Activated CD8-positive, alpha-beta memory T cell treated with anti-CD3 and anti-CD28 coated beads, Interleukin-2, amount 50 U/mL, for 24 hours (primary cell): ENCODE data around the gene TPGS1.

Experiments used
- DNase-seq: peaks from one replicate; pipeline ENCODE4 v3.0.0-alpha.2; 2020; ENCODE audit errors: extremely low read depth

TPGS1 gene, protein sequence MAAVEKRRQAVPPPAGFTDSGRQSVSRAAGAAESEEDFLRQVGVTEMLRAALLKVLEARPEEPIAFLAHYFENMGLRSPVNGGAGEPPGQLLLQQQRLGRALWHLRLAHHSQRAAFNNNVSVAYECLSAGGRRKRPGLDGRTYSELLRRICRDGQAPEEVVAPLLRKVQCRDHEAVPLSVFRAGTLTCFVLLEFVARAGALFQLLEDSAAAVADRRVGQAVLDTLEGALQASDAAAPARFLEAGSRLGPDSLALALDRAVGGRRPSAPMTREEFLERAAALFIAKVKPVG

DNA sequence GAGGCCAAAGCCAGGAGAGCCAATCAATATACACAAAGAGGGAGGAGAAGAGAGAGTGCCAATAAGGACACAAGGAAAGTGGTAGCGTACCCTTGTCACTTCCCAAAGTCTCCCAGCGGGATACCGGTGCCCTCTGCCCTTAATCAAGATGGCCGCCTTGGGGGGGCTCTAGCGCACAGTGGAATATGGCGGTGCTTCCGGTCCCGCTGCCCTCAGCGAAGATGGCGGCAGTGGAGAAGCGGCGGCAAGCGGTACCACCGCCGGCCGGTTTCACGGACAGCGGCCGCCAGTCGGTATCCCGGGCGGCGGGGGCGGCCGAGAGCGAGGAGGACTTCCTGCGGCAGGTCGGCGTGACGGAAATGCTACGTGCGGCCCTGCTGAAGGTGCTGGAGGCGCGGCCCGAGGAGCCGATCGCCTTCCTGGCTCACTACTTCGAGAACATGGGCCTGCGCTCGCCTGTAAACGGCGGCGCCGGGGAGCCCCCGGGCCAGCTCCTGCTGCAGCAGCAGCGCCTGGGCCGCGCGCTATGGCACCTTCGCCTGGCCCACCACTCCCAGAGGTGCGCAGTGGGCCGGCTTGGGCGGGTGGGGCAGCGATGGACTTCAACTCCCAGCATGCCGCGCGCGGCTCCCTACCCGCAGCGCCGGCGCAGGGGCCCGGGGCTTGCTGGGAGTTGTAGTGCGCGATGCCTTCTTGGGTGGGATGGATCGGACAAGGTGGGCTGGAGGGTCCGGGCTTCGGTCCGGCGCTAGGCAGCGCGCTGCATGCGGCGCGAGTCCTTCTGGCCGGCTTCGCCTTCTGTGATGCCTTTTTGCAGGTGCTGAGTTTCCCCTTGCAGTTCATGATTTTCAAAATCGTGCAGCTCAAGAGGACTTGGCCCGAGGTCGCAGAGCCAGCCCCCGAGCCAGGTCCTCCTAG, at the start of gene TPGS1:
TSS of gene TPGS1 (plus strand) at position 212 of the 918 bp plus-strand sequence. CDS start at position 222, 10 bp downstream.
- DNase-seq, result peak; percentile 72

DNA sequence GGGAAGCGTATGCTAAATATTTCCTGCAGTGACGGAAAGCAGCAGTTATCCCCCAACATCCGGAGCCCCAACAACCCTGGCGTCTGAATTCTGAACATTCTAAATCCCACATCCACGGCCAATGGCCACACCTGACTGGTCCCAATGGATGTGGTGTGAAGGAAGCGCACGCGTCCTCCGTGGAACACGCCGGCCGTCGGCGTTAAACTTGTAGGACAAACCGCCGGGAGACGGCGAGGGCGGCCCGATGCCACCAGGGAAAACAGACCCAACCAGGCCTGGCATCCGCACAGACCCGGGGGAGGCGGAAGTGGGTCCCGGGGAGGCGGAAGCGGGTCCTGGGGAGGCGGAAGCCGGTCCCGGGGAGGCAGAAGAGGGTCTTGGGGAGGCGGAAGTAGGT, 49.7 kb upstream of the TPGS1 start:
- DNase-seq, result no peak

DNA sequence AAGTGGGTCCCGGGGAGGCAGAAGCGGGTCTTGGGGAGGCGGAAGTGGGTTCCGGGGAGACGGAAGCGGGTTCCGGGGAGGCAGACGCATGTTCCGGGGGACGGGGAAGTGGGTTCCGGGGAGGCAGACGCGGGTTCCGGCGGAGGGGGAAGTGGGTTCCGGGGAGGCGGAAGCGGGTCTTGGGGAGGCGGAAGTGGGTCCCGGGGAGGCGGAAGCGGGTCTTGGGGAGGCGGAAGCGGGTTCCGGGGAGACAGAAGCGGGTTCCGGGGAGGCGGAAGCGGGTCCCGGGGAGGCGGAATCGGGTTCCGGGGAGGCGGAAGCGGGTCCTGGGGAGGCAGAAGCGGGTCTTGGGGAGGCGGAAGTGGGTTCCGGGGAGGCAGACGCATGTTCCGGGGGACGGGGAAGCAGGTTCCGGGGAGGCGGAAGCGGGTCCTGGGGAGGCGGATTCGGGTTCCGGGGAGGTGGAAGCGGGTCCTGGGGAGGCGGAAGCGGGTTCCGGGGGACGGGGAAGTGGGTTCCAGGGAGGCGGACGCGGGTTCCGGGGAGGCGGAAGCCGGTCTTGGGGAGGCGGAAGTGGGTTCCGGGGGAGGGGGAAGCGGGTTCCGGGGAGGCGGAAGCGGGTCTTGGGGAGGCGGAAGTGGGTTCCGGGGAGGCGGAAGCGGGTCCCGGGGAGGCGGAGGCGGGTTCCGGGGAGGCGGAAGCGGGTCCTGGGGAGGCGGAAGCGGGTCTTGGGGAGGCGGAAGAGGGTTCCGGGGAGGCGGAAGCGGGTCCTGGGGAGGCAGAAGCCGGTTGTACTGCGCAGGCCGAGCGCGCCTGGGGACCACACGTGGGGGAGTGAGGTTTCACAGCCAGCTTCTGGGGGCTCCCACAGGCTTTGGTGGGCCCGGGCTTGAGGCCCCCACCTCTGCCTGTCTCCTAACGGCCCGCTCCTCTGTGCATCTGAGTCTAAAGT, 48.9 kb upstream of the TPGS1 start:
- DNase-seq, result no peak

DNA sequence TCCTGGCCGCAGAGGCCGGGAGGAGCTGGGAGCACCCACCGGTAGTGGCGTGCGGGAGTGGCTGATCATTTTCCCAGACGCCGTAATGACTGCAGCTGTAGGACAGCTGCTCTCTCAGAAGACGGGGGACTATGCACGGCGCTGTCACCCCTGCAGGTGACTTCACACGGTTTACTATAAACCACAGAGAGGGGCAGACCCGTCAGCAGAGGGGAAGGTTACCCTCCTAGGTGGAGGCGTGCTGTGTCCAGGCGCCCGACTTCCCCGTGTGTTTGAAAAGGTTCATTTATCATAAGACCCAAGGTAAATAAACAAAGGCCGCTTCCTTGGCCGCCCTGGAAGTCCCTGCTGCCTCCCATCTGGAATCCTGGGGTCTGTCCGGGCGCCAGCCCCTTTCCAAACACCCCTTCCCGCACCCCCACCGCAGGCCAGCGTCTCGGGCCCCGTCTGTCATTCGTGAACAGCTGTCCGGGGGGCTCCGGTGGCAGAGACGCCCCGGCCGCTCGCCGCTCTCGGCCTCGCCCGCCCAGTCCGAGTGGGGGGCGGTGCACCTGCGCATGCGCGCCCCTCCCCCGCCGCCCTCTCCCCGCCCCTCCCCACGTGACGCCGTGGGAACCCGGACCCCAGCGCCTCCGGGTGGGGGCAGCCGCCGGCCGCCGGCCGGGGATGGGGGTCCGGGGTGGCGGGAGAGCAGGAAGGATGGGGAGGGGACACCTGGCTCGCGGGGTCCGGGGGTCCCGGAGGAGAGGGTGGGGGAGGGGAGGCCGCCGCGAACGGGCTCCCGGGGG, 47.4 kb upstream of the TPGS1 start:
- DNase-seq, result no peak

DNA sequence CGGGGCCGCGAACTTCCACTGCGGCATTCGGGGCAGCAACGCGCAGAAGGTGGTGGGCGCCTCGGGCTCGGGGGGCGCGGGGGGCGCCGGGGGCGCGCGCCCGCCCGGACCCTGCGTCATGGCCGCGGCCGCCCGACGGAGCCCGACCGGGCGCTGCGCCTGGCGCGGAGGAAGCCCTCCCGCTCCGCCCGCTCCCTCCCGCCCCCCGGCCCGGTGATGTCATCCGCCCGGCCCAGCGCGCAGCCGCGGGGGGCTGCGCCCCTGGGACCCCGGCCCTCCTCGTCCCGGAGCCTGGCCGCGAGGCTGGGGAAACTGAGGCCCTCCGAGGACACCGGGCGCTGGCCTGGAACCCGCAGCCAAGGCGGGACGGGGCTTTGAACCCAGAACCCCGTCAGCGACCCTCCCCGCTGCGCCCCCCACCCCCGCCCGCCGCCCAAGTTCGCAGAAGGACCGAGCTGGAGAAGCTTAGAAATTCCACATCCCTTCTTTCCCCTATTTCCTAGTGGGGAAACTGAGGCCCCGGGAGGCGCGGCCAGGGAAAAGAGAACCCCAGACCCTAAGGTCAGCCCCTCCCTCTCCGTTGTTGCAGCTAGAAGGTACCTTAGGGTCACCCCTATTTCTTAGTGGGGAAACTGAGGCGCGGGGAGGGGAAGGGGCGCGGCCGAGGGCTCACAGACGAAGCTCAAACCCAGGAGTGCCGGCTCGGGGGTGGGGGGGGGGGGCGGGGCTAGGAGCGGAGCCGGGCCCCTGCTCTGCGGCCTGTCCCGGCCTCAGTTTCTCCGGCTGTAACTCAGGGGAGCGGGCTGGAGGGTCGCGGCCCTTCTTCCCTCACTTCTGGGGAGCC, 46.2 kb upstream of the TPGS1 start, which contains the start of gene SHC2:
TSS of gene SHC2 (minus strand) at position 157 of the 844 bp plus-strand sequence. CDS start at position 120, 37 bp downstream.
- no peak for DNase-seq

DNA sequence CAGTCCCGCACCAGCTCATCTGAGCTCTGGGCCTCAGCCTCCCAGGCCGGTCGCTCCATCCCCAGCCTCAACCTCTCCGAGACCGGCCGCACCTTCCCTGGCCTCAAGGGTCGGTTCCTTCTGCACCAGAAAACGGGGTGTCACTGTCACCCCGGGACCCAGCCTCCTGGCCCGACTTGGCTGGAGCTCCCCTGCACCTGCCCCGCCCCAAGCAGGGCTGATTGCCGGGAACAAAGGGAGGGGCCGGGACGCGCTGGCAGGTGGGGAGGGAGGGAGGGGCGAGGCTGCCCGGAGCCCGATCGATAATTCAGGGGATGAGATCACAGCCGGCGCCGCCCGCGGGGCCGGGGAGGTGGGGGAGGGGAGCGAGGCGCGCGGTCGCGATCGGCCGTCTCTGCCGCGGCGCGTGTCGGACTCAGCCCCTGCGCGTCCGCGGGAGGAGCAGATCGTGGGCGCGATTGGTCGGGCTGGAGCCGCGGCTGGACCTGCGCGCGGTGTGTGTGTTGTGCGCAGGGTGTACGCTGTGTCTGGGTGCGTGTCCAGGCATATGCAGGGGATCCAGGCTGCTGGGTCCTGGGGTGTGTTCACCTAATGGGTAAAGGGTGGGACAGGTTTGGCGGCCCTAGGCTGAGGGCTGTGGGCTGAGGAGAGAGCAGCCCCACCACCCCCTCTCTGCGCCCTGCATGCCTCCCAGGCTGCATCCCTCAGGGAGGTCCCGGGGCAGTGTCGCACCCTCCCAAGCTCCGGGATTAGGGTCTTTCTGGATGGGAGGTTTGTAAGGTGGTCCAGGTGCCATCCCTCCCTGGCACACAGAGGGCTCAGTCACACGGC, 45.4 kb upstream of the TPGS1 start:
- no peak for DNase-seq

DNA sequence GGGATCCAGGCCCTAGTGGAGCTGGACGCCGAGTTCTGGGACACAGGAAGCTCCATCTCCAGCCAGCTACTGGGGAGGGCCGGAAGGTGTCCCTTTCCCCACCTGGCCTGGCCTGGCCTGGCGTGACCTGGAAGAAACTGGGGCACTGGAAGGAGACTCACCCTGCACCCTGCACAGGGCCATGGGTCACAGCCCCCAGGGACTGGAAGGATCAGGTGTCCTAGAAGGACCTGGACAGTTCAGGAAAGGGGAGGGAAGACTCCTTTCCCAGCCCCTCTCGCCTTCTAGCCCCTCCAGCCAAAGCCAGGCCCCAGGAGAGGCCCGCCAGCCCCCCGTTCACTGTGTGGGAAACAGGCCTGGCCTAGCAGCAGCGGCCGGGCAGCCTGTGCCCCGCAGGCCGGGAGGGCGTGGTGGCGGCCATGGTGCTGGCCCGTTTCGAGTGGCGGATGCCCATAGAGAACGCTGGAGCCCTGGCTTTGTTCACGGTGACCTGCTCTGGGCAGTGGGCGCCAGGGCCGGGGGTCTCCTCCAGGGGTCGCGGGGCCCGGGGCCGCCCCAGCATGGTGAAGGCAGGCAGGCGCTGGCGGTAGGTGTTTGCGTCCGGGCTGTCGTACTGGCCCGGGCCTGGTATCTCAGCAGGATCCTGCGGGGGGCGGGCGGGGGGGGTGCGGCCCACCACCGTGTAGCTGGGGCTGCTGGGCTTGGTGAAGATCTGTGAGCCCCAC, 43.7 kb upstream of the TPGS1 start:
- no peak for DNase-seq

DNA sequence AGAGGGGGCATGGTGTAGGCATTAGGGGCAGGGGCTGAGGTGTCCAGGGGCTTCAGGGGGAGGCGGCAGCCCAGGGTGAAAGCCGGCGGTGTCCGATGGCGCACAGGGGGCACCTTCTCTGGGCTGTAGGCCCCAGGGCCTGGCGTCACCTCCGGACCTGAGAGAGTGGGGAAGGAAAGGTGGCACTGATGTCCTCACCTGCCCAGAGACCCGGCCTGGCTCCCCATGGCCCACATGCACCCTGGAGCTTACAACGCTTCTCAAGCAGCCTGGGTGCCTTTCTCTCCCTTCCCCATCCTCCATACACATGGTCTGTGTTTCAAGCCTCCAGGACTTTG, 43.1 kb upstream of the TPGS1 start:
- no peak for DNase-seq

DNA sequence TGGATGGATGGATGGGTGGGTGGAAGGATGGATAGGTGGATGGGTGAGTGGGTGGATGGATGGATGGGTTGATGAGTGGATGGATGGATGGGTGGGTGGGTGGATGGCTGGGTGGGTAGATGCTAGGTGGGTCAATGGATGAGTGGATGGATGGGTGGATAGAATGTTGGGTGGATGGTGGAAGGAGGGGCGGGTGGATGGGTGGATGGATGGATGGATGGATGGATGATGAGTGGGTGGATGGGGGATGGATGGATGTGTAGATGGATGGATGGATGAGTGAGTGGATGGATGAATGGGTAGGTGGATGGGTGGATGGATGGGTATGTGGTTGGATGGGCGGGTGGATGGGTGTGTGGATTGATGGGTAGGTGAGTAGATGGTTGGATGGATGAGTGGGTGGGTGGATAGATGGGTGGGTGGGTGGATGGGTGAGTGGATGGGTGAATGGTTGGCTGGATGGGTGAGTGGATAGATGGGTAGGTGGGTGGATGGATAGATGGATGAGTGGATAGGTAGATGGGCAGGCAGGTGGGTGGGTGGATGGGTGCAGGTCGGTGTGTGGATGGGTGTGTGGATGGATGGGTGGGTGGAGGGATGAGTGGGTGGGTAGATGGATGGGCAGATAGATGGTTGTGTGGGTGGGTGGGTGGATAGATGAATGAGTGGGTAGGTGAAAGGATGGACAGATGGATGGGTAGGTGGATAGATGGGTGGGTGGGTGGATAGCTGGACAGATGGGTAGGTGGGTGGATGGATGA, 42.1 kb upstream of the TPGS1 start:
- DNase-seq, result no peak

DNA sequence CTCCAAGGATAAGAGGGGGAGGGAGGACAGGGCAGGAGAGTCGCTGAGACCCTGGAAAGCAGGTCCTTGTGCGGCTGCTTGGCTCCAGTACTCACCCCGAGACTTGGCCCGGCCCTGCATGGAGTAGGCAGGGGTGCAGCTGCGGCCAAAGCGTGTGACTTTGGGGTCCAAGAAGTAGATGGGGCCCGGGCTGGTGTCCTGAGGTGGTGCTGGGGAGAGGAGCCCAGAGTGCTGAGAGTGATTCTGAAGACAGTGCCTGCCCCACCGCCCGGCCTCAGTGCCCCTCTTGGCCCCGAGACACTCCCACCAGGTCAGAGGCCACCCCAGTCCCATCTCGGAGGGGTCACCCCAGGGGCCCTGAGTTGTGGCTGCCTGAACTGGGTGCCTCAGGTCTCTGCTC, 39.7 kb upstream of the TPGS1 start:
- no peak for DNase-seq

DNA sequence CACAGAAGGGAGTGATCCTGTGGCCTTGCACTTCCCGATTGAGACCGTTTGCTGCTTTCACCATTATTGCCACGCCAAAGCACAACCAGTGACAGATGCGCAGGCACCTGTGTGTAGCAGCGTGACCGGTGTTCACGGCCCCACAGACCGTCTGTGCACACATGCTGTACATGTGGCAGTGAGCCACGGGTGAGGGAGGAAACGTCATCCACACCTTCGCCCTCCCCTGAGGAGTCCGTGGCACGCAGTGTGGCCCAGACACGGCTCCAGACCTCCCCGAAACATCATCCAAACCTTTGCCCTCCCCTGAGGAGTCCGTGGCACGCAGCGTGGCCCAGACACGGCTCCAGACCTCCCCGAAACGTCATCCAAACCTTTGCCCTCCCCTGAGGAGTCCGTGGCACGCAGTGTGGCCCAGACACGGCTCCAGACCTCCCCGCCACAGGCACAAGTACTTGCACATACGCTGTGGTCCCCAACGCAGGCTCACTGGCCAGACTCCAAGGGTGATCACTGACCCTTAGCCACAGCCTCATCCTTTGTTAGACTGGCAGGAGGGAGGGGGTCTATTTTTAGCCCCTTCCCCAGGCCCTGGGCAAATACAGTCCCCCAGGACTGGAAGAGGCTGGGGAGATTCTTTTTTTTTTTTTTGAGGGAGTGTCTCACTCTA, 38.6 kb upstream of the TPGS1 start:
- no peak for DNase-seq

DNA sequence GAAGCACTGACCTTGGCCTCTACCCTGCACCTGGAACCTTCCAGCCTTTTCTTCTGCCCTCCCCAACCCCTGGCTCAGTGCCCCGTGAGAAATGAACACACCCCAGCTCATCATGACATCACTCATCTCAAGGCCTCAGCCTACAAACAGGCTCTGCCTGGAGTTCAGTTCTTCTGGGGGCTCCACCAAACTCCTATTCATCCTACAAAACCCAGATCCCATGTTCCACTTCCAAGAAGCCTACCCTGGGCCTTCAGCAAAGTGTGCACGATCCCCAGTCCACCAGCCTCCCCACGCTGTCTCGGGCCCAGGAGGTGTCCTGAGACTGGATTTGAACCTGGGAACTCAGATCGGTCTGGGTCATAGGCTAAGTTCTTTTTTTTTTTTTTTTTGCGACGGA, 37.5 kb upstream of the TPGS1 start:
- no peak for DNase-seq

DNA sequence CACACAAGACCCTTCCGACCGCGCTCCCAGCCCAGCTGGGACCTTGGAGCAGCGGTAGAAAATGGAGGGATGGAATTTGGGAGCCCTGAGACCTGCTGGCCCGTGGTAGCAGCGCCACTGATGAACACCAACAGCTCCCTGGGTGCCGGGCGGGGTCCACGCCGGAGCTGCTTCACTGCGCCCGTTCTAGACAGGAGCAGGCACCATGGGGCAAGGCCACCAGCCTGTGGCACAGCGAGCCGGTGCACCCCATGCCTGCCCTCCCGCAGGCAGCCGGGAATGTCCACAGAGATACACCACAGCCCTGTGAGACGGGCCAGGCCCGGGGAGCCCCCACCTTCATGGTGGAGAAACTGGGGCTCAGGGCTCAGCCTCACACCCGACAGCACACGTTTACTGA, 36.6 kb upstream of the TPGS1 start:
- no peak for DNase-seq

DNA sequence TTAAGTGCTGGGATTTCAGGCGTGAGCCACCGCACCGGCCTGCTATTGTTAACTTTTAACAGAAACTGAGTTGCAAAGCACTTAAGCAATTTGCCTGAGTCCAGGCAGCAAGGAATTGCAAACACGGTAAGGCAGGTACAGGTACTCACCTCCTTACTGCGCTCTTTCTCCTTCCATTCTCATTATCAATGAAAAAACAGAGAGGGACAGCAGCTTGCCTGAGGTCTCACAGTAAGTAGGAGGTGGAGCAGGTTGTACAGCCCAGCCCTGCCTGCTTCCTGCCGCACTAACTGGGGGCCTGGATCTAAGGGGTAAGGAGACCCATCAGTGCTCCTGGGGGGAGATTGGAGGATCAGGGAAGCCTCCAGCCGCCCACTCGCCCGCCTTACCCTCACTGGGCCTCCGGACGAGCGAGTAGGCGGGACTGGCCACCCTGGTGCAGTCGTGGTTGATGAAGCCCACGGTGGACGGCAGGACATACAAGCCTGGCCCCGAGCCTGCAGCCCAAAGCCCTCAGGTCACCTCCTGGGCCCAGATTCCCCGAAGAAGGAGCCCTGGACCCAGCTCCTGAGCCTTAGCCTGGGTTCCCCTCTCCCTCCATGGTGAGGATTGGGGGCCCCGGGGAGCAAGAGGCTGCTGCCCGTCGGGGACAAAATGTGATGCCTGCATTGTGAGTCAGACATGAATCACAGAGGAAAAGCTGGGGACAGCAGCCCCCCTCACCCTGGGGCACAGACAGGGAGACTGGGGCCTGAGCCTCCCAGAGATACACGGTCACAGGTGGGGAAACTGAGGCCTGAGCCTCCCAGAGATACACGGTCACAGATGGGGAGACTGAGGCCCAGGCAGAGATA, 35.1 kb upstream of the TPGS1 start:
- DNase-seq, result no peak

DNA sequence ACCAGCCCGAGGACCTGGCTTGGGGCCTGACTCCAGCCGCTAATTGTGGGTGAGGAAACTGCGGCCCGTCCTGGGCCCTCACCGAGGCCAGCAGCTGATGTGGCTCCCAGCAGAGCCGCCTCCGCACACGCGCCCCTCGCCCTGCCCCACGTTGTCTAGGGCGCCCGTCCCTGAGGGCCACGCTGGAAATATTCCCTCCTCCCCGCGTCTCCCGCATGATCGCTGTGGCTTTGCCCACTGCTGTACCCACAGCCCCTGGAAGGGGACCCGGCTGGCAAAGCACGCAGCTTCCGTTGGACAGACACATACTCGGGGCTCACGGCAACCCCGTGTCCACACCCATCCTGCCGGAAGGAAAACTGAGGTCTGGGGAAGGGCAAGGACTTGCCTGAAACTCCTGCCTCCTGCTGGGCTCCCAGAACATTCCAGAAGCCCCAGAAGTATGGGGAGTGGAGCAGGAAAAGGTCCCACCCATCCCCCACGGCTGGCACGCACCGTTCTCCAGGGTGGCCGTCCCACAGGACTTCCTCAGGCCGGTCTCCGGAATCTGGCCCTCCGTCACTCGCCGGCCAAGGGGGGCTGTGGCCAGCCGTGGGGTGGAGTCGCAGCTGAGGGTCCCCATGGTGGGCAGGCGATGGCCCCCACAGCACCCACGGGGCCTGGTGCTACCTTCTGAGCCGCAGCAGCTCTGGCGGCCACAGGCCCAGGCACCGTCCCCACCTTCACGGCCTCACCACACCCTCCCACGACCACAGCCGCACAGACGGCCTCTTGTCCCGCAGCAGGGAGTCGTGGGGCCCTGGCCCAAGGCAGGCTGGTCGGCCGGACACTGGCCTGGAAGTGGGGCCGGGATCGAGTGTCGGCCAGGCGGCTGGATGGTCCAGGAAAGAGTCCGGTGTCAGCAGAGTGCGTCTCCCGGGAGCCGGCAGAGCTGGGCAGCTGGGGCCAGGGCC, 32.9 kb upstream of the TPGS1 start:
- DNase-seq, result no peak
